H9 (cell line): ENCODE measurements around the gene GALNT2. TPM values are rescaled to one million over a fixed set of nuclear protein-coding genes. Genes with fewer than 3 reads are reported as not detected.

Source experiments
- DNase-seq: peaks from one replicate; pipeline ENCODE4 v3.0.0-alpha.2; 2017
- H2AFZ ChIP-seq: one replicate; pipeline ENCODE4 v1.6.1; 2013; ENCODE audit warnings: mild to moderate bottlenecking, low read length, control low read depth, moderate library complexity
- H2AK5ac ChIP-seq: 2 replicates; pipeline ENCODE4 v1.6.1; 2013; ENCODE audit warnings: low read length, control low read depth, mixed read lengths; ENCODE audit not compliant: insufficient read length
- H2BK120ac ChIP-seq: one replicate; pipeline ENCODE4 v1.6.1; 2013; ENCODE audit warnings: low read depth, mild to moderate bottlenecking, low read length, control low read depth, inconsistent platforms; ENCODE audit not compliant: poor library complexity, severe bottlenecking
- H2BK12ac ChIP-seq: 2 replicates; pipeline ENCODE4 v1.6.1; 2013; ENCODE audit warnings: low read length, control low read depth, mixed read lengths, low read depth; ENCODE audit not compliant: insufficient read length
- H2BK15ac ChIP-seq: 2 replicates; pipeline ENCODE4 v1.6.1; 2013; ENCODE audit warnings: low read depth, low read length, control low read depth
- H2BK20ac ChIP-seq: one replicate; pipeline ENCODE4 v1.6.1; 2013; ENCODE audit warnings: low read depth, mild to moderate bottlenecking, low read length, control low read depth, inconsistent platforms; ENCODE audit not compliant: poor library complexity, severe bottlenecking
- H2BK5ac ChIP-seq: 2 replicates; pipeline ENCODE4 v1.6.1; 2013; ENCODE audit warnings: low read length, control low read depth, mixed read lengths; ENCODE audit not compliant: insufficient read length
- H3K14ac ChIP-seq: 2 replicates; pipeline ENCODE4 v1.6.1; 2013; ENCODE audit warnings: low read length, control low read depth; ENCODE audit not compliant: insufficient read depth
- H3K18ac ChIP-seq: 2 replicates; pipeline ENCODE4 v1.6.1; 2013; ENCODE audit warnings: low read depth, mild to moderate bottlenecking, mixed read lengths, low read length, control low read depth; ENCODE audit not compliant: insufficient read length
- H3K23ac ChIP-seq: 2 replicates; pipeline ENCODE4 v1.6.1; 2013; ENCODE audit warnings: low read length, control low read depth, mixed read lengths, low read depth; ENCODE audit not compliant: insufficient read length
- H3K23me2 ChIP-seq: 2 replicates; pipeline ENCODE4 v1.6.1; 2013; ENCODE audit warnings: low read depth, mild to moderate bottlenecking, mixed read lengths, low read length, control low read depth; ENCODE audit not compliant: insufficient read length, poor library complexity, severe bottlenecking
- H3K27ac ChIP-seq: 2 replicates; pipeline ENCODE4 v1.5.1; 2013; ENCODE audit warnings: low read length, control low read depth, mixed read lengths, low read depth; ENCODE audit not compliant: insufficient read length
- H3K27me3 ChIP-seq: 2 replicates; pipeline ENCODE4 v1.6.1; 2013; ENCODE audit warnings: low read length, control low read depth, inconsistent platforms; ENCODE audit not compliant: insufficient read depth
- H3K4ac ChIP-seq: 2 replicates; pipeline ENCODE4 v1.6.1; 2013; ENCODE audit warnings: low read depth, mild to moderate bottlenecking, control low read depth, inconsistent platforms, low read length, moderate library complexity
- H3K4me1 ChIP-seq: 2 replicates; pipeline ENCODE4 v1.6.1; 2013; ENCODE audit warnings: low read length, control low read depth, inconsistent platforms; ENCODE audit not compliant: insufficient read depth
- H3K4me2 ChIP-seq: 2 replicates; pipeline ENCODE4 v1.6.1; 2013; ENCODE audit warnings: low read length, control low read depth, mixed read lengths; ENCODE audit not compliant: insufficient read length, insufficient read depth
- H3K56ac ChIP-seq: 2 replicates; pipeline ENCODE4 v1.6.1; 2013; ENCODE audit warnings: low read depth, mild to moderate bottlenecking, mixed read lengths, low read length, control low read depth; ENCODE audit not compliant: insufficient read length
- H3K79me1 ChIP-seq: 2 replicates; pipeline ENCODE4 v1.6.1; 2013; ENCODE audit warnings: low read depth, mild to moderate bottlenecking, moderate library complexity, low read length, control low read depth, inconsistent platforms; ENCODE audit not compliant: insufficient read depth, poor library complexity, severe bottlenecking
- H3K79me2 ChIP-seq: 2 replicates; pipeline ENCODE4 v1.6.1; 2013; ENCODE audit warnings: low read length, control low read depth, inconsistent platforms; ENCODE audit not compliant: insufficient read depth
- H3K9ac ChIP-seq: 2 replicates; pipeline ENCODE4 v1.6.1; 2013; ENCODE audit warnings: low read length, control low read depth, mixed read lengths; ENCODE audit not compliant: insufficient read length; ENCODE audit errors: extremely low read depth
- H3K9me3 ChIP-seq: one replicate; pipeline ENCODE4 v1.6.1; 2013; ENCODE audit warnings: low read depth, low read length, inconsistent platforms; ENCODE audit not compliant: control insufficient read depth
- H3T11ph ChIP-seq: one replicate; pipeline ENCODE4 v1.6.1; 2013; ENCODE audit warnings: mild to moderate bottlenecking, low read length, control low read depth, inconsistent platforms
- H4K20me1 ChIP-seq: one replicate; pipeline ENCODE4 v1.6.1; 2013; ENCODE audit not compliant: control insufficient read depth, insufficient read length, insufficient read depth
- H4K5ac ChIP-seq: 2 replicates; pipeline ENCODE4 v1.6.1; 2013; ENCODE audit warnings: low read depth, mild to moderate bottlenecking, mixed read lengths, low read length, control low read depth; ENCODE audit not compliant: insufficient read length
- H4K8ac ChIP-seq: replicated peaks from 2 replicates; pipeline ENCODE4 v1.6.1; 2013; ENCODE audit warnings: low read length, control low read depth, mixed read lengths, low read depth; ENCODE audit not compliant: insufficient read length
- H4K91ac ChIP-seq: 2 replicates; pipeline ENCODE4 v1.6.1; 2013; ENCODE audit warnings: low read depth, mild to moderate bottlenecking, moderate library complexity, mixed read lengths, low read length, control low read depth; ENCODE audit not compliant: insufficient read length
- H3K27ac Mint-ChIP-seq, 3 experiments: 2 replicates in 2 of 3; 3 replicates in 1 of 3; pipeline ENCODE4 v1.8.0; 2020 to 2021; ENCODE audit warnings: mixed read lengths in 3 of 3, mild to moderate bottlenecking in 1 of 3, moderate library complexity in 1 of 3
- H3K27me3 Mint-ChIP-seq: 2 replicates; pipeline ENCODE4 v1.8.0; 2021; ENCODE audit warnings: low read depth, mild to moderate bottlenecking, moderate library complexity, mixed read lengths
- H3K36me3 Mint-ChIP-seq, 3 experiments: 2 replicates in 2 of 3; 3 replicates in 1 of 3; pipeline ENCODE4 v1.8.0; 2020 to 2021; ENCODE audit warnings: low read depth in 3 of 3, mixed read lengths in 3 of 3; ENCODE audit not compliant: insufficient read depth in 1 of 3
- H3K4me1 Mint-ChIP-seq, 2 experiments: 2 replicates each; pipeline ENCODE4 v1.8.0; 2020; ENCODE audit warnings: mixed read lengths in 2 of 2
- H3K4me3 Mint-ChIP-seq, 2 experiments: 2 replicates in 1 of 2; 3 replicates in 1 of 2; pipeline ENCODE4 v1.8.0; 2020 to 2021; ENCODE audit warnings: mild to moderate bottlenecking in 2 of 2, mixed read lengths in 2 of 2, moderate library complexity in 1 of 2
- H3K9me3 Mint-ChIP-seq, 2 experiments: 2 replicates in 1 of 2; 3 replicates in 1 of 2; pipeline ENCODE4 v1.8.0; 2020; ENCODE audit warnings: mild to moderate bottlenecking in 2 of 2, mixed read lengths in 2 of 2, moderate library complexity in 1 of 2
- CTCF ChIP-seq: fragments of 200-600 bp; sonication (generic); conservative IDR thresholded peaks from 3 replicates; pipeline ENCODE4 v1.8.0; 2021; ENCODE audit warnings: antibody characterized with exemption, mild to moderate bottlenecking
- WGBS: extraction: QIAGEN DNeasy Blood & Tissue Kit; methylation state at CpG from one replicate; pipeline ENCODE4 v1.1.7; 2013; ENCODE audit warnings: missing lambda C conversion rate, low lambda C conversion rate, mixed read lengths; ENCODE audit not compliant: insufficient read length; ENCODE audit errors: extremely low coverage; 5-methylcytosine and 5-hydroxymethylcytosine counted together
- total RNA-seq: library from RNA; stranded (reverse); gene quantifications from 2 replicates; pipeline ENCODE4 v1.2.1, GENCODE V29; 2021

GALNT2 gene
- total RNA-seq, 1 experiment from 2014 or later: 57.6 TPM

DNA sequence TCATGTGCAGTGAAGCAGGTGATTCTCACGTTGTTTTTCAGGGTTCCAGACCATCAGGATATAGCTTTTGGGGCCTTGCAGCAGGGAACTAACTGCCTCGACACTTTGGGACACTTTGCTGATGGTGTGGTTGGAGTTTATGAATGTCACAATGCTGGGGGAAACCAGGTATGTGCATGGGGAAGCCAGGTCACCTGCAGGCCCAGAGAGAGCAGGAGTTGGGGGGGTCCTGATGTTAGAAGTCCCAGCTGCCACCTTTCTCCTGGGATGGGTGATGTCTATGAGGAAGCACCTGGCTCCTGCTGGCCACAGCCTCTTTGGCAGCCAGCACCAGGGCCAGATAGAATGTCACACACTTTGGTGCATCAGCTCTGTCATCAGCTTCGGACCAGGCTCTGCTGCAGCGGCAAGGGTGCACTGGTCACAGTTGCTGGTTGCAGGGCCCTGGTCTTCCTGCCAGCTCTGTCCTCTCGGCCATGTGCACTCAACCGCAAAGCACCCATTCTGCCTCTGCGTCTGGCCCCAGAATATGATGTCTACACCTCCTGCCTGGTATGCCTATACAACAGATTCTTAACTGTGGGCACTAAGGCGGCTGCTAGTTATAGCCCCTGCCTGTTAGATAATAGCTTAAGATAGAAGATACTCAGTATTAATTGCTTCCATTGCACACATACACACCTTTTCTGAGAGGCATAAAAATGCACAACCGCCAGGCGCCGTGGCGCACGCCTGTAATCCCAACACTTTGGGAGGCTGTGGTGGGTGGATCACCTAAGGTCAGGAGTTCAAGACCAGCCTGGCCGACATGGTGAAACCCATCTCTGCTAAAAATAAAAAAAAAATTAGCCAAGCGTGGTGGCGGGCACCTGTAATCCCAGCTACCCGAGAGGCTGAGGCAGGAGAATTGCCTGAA is 198.4 kb downstream of the GALNT2 start:
- Histone ChIP-seq H3K27me3 (no peaks in the 10 kb centered on the region), H3K79me1 (no peaks in the 10 kb centered on the region), H3K18ac (no peak overlapping the region), H3K4me2 (no peak overlapping the region), H3K14ac (no peak overlapping the region), H3K9me3 (no peaks in the 10 kb centered on the region), H4K8ac (no peak overlapping the region), H3K4me1 (no peaks in the 10 kb centered on the region), H3K23ac (no peak overlapping the region), H4K91ac (no peak overlapping the region), H2BK12ac (no peak overlapping the region), H3K23me2 (no peaks in the 10 kb centered on the region), H2BK15ac (no peak overlapping the region), H2AK5ac (no peak overlapping the region), H3K9ac (no peak overlapping the region), H3K79me2 (no peaks in the 10 kb centered on the region), H3T11ph (no peak overlapping the region), H4K5ac (no peak overlapping the region), H3K4ac (no peak overlapping the region), H3K56ac (no peak overlapping the region), H2BK5ac (no peak overlapping the region), H3K27ac (no peak overlapping the region), H2BK120ac (no peak overlapping the region), H2BK20ac (no peak overlapping the region), H2AFZ (no peak overlapping the region), H4K20me1 (no peaks in the 10 kb centered on the region)
- H3K27me3 Mint-ChIP-seq: no peaks in the 10 kb centered on the region; the same call in 1 of the 2 replicates
- no peaks in the 10 kb centered on the region for H3K9me3 Mint-ChIP-seq
- H3K36me3 Mint-ChIP-seq: peaks cover 12 to 28% (median 26%) of the 10 kb centered on the region in 3 experiments
- H3K27ac Mint-ChIP-seq: no peak overlapping the region
- TF ChIP-seq CTCF: no peak
- no peak overlapping the region for H3K4me3 Mint-ChIP-seq
- DNase-seq: no peak
- WGBS: no CpG with 5 or more reads among the region's 17 CpGs
- H3K4me1 Mint-ChIP-seq: peaks cover 2% of the 10 kb centered on the region in 2 experiments; a peak in 2 of 4 replicates
